HepG2 (cell line): Measurements from ENCODE around the gene RAI14.

Experiments used
- ELF4 ChIP-seq: sonication (generic); formaldehyde crosslinking; IDR thresholded peaks from 2 replicates; pipeline ENCODE4 v1.5.0; 2020; ENCODE audit warnings: missing genetic modification reagents, mild to moderate bottlenecking, moderate library complexity, borderline replicate concordance
- FOXK1 ChIP-seq: sonication (generic); formaldehyde crosslinking; IDR thresholded peaks from 2 replicates; pipeline ENCODE4 v1.4.0; 2020; ENCODE audit warnings: low read depth, missing genetic modification reagents, borderline replicate concordance
- KAT7 ChIP-seq: IDR thresholded peaks from 2 replicates; pipeline ENCODE4 v1.6.1; 2018; ENCODE audit warnings: borderline replicate concordance, missing compliant biosample characterization
- KMT2B ChIP-seq: IDR thresholded peaks from 2 replicates; pipeline ENCODE4 v1.6.1; 2016; ENCODE audit warnings: missing genetic modification reagents, missing compliant biosample characterization
- MAFK ChIP-seq, 2 experiments: IDR thresholded peaks in 1 of 2; conservative IDR thresholded peaks in 1 of 2; 2 replicates each; pipeline ENCODE4 v1.6.1; 2011; ENCODE audit warnings: improper control_type of control experiment in 2 of 2, low read length in 2 of 2
- NR2C2 ChIP-seq: sonication (generic); formaldehyde crosslinking; IDR thresholded peaks from 2 replicates; pipeline ENCODE4 v1.4.0; 2020; ENCODE audit warnings: missing genetic modification reagents, mild to moderate bottlenecking, moderate library complexity, borderline replicate concordance
- POLR2A ChIP-seq, 2 experiments: IDR thresholded peaks; 2 replicates each; pipeline ENCODE4 v1.6.1; 2011; ENCODE audit warnings: low read depth in 2 of 2, low read length in 2 of 2, mild to moderate bottlenecking in 1 of 2, moderate library complexity in 1 of 2; ENCODE audit not compliant: insufficient read depth in 1 of 2
- RARA ChIP-seq: IDR thresholded peaks from 2 replicates; pipeline ENCODE4 v1.6.1; 2016; ENCODE audit warnings: missing genetic modification reagents, missing compliant biosample characterization
- TP53 ChIP-seq: sonication (generic); formaldehyde crosslinking; conservative IDR thresholded peaks from 2 replicates; pipeline ENCODE4 v1.4.0; 2020; ENCODE audit warnings: missing genetic modification reagents
- ZNF274 ChIP-seq: sonication (generic); formaldehyde crosslinking; IDR thresholded peaks from 2 replicates; pipeline ENCODE4 v1.5.1; 2020; ENCODE audit warnings: mild to moderate bottlenecking, missing genetic modification reagents
- TF ChIP-seq, protein P1 (sequence below): sonication (generic); formaldehyde crosslinking; IDR thresholded peaks from 2 replicates; pipeline ENCODE4 v1.5.0; 2020; ENCODE audit warnings: mild to moderate bottlenecking, missing genetic modification reagents, moderate library complexity
- TF ChIP-seq, protein P2 (sequence below): sonication (generic); formaldehyde crosslinking; conservative IDR thresholded peaks from 2 replicates; pipeline ENCODE4 v1.4.0; 2020; ENCODE audit warnings: missing genetic modification reagents

GRCh38 chr5:34849253-34849652, 193.1 kb downstream of the RAI14 start:
- TF ChIP-seq ZNF274 (CRISPR knock-in tag) (no peak), FOXK1 (no peak), RARA (CRISPR knock-in tag) (no peak), NR2C2 (no peak), POLR2A (IDR thresholded peaks at IDR 0.05; ENCODE audit: insufficient read depth in 1 of 2, low read depth in 2 of 2, low read length in 2 of 2) (no peak), ELF4 (CRISPR knock-in tag) (no peak), MAFK (conservative IDR thresholded peaks at IDR 0.05 in 1 of 2, IDR thresholded peaks at IDR 0.05 in 1 of 2; ENCODE audit: low read length in 2 of 2) (0 out of 4 replicates have a peak, but pooled peaks of 1 of the 2 experiments have one; percentile 2), TP53 (no peak), KMT2B (CRISPR knock-in tag) (no peak), KAT7 (no peak)
- TF ChIP-seq, protein P1, sequence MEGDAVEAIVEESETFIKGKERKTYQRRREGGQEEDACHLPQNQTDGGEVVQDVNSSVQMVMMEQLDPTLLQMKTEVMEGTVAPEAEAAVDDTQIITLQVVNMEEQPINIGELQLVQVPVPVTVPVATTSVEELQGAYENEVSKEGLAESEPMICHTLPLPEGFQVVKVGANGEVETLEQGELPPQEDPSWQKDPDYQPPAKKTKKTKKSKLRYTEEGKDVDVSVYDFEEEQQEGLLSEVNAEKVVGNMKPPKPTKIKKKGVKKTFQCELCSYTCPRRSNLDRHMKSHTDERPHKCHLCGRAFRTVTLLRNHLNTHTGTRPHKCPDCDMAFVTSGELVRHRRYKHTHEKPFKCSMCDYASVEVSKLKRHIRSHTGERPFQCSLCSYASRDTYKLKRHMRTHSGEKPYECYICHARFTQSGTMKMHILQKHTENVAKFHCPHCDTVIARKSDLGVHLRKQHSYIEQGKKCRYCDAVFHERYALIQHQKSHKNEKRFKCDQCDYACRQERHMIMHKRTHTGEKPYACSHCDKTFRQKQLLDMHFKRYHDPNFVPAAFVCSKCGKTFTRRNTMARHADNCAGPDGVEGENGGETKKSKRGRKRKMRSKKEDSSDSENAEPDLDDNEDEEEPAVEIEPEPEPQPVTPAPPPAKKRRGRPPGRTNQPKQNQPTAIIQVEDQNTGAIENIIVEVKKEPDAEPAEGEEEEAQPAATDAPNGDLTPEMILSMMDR (CRISPR knock-in tag), result no peak
- TF ChIP-seq, protein P2, sequence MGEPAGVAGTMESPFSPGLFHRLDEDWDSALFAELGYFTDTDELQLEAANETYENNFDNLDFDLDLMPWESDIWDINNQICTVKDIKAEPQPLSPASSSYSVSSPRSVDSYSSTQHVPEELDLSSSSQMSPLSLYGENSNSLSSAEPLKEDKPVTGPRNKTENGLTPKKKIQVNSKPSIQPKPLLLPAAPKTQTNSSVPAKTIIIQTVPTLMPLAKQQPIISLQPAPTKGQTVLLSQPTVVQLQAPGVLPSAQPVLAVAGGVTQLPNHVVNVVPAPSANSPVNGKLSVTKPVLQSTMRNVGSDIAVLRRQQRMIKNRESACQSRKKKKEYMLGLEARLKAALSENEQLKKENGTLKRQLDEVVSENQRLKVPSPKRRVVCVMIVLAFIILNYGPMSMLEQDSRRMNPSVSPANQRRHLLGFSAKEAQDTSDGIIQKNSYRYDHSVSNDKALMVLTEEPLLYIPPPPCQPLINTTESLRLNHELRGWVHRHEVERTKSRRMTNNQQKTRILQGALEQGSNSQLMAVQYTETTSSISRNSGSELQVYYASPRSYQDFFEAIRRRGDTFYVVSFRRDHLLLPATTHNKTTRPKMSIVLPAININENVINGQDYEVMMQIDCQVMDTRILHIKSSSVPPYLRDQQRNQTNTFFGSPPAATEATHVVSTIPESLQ (CRISPR knock-in tag), result no peak
